Parathyroid adenoma (tissue), 2 donors: ENCODE results near the gene CHST11.

Experiments used
- H2AFZ ChIP-seq: fragments of 300-600 bp; sonication (generic); one replicate; pipeline ENCODE4 v1.7.0; 2017; ENCODE audit warnings: antibody characterized with exemption, mild to moderate bottlenecking
- H3K27ac ChIP-seq: fragments of 300-600 bp; sonication (generic); one replicate; pipeline ENCODE4 v1.7.0; 2017
- H3K27me3 ChIP-seq: fragments of 300-600 bp; sonication (generic); one replicate; pipeline ENCODE4 v1.7.0; 2017; ENCODE audit warnings: low read length; ENCODE audit not compliant: control insufficient read depth, insufficient read depth
- H3K36me3 ChIP-seq: fragments of 300-600 bp; sonication (generic); one replicate; pipeline ENCODE4 v1.7.0; 2017; ENCODE audit warnings: low read length; ENCODE audit not compliant: control insufficient read depth, insufficient read depth
- H3K4me1 ChIP-seq: fragments of 300-600 bp; sonication (generic); one replicate; pipeline ENCODE4 v1.7.0; 2017; ENCODE audit warnings: control low read depth
- H3K4me2 ChIP-seq: fragments of 300-600 bp; sonication (generic); one replicate; pipeline ENCODE4 v1.7.0; 2017; ENCODE audit warnings: low read length
- H3K4me3 ChIP-seq: fragments of 300-600 bp; sonication (generic); one replicate; pipeline ENCODE4 v1.7.0; 2017; ENCODE audit warnings: low read depth, low read length
- H3K79me2 ChIP-seq: fragments of 300-600 bp; sonication (generic); one replicate; pipeline ENCODE4 v1.7.0; 2017; ENCODE audit warnings: control low read depth
- H3K9ac ChIP-seq: fragments of 300-600 bp; sonication (generic); one replicate; pipeline ENCODE4 v1.7.0; 2017; ENCODE audit warnings: mild to moderate bottlenecking
- H3K9me3 ChIP-seq: fragments of 300-600 bp; sonication (generic); one replicate; pipeline ENCODE4 v1.7.0; 2017; ENCODE audit warnings: low read length; ENCODE audit not compliant: control insufficient read depth
- CTCF ChIP-seq: fragments of 300-600 bp; sonication (generic); IDR thresholded peaks from one replicate; pipeline ENCODE4 v1.7.0; 2017; ENCODE audit warnings: antibody characterized with exemption, mild to moderate bottlenecking
- donor health status: primary hyperparathyroidism.

CHST11 gene

DNA sequence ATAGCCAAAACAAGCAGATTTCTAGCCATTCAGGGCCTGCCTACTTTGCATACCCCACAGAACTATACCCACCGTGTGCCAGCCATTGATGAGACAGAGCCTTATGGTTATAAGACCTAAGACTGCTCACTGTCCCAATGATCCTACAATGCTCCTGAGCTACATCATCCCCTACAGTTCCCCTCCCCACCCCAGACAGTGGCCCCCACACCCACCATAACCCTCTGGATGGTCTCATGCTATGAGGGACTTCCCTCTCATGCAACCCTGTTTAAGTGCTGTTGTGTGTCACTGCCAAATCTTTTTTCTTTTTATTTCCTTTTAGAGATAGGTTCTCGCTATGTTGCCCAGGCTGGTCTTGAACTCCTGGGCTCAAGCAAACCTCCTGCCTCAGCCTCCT is 75.9 kb downstream of the CHST11 start:
- no peaks in the 10 kb centered on the region for H3K4me1 ChIP-seq
- no peaks in the 10 kb centered on the region for H3K36me3 ChIP-seq

GRCh38 chr12:104533134-104533533 is 76.4 kb downstream of the CHST11 start:
- H3K4me3 ChIP-seq: no peak overlapping the region
- H3K9ac ChIP-seq: no peak overlapping the region
- H3K4me2 ChIP-seq: no peak overlapping the region
- no peaks in the 10 kb centered on the region for H3K79me2 ChIP-seq
- H3K9me3 ChIP-seq: no peaks in the 10 kb centered on the region
- no peak for TF ChIP-seq CTCF
- H2AFZ ChIP-seq: no peak overlapping the region
- H3K36me3 ChIP-seq: no peaks in the 10 kb centered on the region
- H3K27me3 ChIP-seq: no peaks in the 10 kb centered on the region
- no peak overlapping the region for H3K27ac ChIP-seq
- H3K4me1 ChIP-seq: no peaks in the 10 kb centered on the region

More for the DNA sequence above, 75.9 kb downstream of the CHST11 start:
- Histone ChIP-seq H3K79me2 (no peaks in the 10 kb centered on the region), H3K4me2 (no peak overlapping the region), H3K27ac (no peak overlapping the region), H3K4me3 (no peak overlapping the region), H3K9ac (no peak overlapping the region), H3K27me3 (no peaks in the 10 kb centered on the region), H2AFZ (no peak overlapping the region), H3K9me3 (no peaks in the 10 kb centered on the region)
- TF ChIP-seq CTCF: no peak

DNA sequence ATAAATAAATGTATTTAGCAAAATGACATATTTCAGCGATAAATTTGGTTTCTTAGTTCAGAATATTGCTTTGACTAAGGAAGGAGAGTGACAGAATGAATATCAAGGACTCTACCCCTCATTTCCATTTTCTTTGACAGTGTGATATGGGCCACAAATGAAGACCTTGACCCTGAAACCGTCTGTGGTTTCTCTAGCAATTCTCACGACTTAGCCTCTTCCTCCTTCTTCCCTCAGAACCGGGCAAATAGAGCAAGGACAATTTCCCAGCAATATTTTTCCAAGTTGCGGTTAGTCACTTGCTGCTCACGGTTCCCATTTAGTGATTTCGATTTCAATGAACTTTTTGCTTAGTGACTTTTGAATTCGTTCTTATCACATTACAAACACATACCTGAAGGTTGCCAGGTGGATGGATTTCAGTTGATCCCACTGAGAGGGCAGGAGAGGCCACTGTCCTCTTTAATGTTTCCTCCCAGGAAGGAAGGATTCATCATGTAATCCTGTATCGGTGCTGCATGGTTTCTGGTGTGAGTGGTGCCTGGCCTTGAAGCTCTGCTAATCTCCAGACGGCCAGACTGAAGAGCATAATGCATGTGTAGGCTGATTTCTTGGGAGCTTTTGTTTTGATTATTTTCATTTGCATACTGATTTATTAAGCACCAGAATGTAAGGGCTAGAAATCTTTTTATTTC is 77.6 kb downstream of the CHST11 start:
- Histone ChIP-seq H2AFZ (no peak overlapping the region), H3K27ac (no peak overlapping the region), H3K36me3 (no peaks in the 10 kb centered on the region), H3K4me2 (no peak overlapping the region), H3K9me3 (no peaks in the 10 kb centered on the region), H3K4me3 (no peak overlapping the region), H3K79me2 (no peaks in the 10 kb centered on the region), H3K4me1 (no peaks in the 10 kb centered on the region), H3K9ac (no peak overlapping the region), H3K27me3 (no peaks in the 10 kb centered on the region)
- no peak for TF ChIP-seq CTCF

GRCh38 chr12:104534857-104535248 is 78.1 kb downstream of the CHST11 start:
- Histone ChIP-seq H3K4me2 (no peak overlapping the region), H3K9ac (no peak overlapping the region), H3K4me1 (no peaks in the 10 kb centered on the region), H2AFZ (no peak overlapping the region), H3K27ac (no peak overlapping the region), H3K36me3 (no peaks in the 10 kb centered on the region), H3K27me3 (no peaks in the 10 kb centered on the region), H3K4me3 (no peak overlapping the region), H3K79me2 (no peaks in the 10 kb centered on the region), H3K9me3 (no peaks in the 10 kb centered on the region)
- TF ChIP-seq CTCF: no peak

DNA sequence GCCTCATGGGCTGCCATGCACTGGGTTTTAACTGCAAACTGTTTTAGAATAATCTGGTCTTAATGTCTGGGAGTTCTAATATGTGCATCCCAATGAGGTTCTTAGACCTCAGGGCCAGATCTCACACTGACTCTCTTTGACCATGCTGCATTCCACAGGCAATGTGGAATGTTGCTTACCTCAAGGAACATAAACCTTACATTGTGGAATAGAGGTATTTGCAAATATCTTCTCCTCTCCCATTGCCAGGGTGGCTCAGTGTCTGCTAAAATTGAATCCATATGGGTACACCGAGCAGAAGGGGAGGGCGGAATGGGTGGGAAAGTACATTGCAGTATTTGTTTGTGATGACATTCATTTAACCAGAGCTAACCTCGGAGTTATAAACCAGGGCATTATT is 78.6 kb downstream of the CHST11 start:
- Histone ChIP-seq H3K4me1 (no peaks in the 10 kb centered on the region), H3K27ac (no peak overlapping the region), H3K4me2 (no peak overlapping the region), H3K9me3 (no peaks in the 10 kb centered on the region), H3K9ac (no peak overlapping the region), H3K4me3 (no peak overlapping the region), H3K79me2 (no peaks in the 10 kb centered on the region), H2AFZ (no peak overlapping the region), H3K27me3 (no peaks in the 10 kb centered on the region), H3K36me3 (no peaks in the 10 kb centered on the region)
- TF ChIP-seq CTCF: no peak
